NCI-H128 (cell line): ENCODE data around the gene PRKG2.

Source experiments
- DNase-seq: peaks from one replicate; lab custom pipeline; 2025; ENCODE audit not compliant: unreplicated experiment; lab: John Stamatoyannopoulos, UW

The PRKG2 gene

DNA sequence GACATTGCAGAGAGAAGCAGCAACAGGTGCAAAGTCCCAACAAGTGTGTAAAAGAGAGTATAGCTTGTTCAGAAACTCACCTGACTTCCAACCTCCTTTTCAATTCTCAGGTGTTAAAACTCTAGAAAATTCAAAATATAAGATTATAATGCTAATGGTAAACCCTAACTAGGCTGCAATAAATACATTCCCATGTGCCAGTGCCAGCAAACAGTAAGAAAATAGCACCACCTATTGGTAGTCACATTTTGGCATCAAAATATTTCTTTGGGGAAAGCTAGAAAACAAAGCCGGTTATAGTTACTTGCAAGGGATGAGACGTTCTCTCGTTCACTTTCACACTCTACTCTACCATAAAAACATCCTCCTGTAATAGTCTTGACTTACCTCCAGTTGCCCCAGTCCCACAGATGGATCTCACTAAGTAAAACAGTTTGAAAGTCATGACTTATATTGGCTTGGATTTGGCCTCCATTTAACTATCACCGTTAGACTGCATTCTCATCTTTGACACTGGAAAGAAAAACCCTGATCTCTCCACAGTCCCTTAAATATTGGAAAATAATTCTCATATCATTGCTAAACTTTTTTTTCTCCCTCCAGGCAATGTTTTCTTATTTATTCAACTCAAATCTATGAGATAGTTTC is 174.9 kb downstream of the PRKG2 start:
- no peak for DNase-seq

DNA sequence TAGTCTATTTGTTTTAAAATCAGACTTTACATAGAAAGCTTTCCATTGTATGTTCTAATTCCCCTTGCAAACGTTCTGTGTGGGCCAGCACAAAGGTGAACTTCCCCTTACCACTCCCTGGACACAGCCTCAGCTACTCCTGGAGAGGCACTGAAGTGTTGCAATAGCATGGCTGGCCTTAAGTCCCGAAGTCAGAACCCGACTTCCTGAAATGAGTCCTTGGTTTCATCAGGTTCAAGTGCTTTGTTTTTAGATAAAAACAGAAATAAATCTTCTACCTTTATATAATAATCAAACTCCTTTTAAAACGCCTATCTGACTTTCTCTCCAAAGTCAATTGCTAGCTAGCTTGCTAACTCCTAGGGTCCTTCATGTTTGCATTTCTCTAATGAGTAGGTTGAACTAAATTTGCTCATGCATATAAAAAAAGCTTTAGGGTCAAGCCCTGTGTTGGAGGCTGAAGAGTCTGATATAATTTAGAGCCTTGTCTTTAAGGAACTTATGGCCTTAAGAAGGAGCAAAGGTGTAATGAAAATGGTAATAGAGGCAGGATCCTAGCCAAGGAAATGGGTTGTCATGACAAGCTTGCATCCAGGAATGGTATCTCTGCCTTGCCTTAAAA is 175.6 kb downstream of the PRKG2 start:
- no peak for DNase-seq

DNA sequence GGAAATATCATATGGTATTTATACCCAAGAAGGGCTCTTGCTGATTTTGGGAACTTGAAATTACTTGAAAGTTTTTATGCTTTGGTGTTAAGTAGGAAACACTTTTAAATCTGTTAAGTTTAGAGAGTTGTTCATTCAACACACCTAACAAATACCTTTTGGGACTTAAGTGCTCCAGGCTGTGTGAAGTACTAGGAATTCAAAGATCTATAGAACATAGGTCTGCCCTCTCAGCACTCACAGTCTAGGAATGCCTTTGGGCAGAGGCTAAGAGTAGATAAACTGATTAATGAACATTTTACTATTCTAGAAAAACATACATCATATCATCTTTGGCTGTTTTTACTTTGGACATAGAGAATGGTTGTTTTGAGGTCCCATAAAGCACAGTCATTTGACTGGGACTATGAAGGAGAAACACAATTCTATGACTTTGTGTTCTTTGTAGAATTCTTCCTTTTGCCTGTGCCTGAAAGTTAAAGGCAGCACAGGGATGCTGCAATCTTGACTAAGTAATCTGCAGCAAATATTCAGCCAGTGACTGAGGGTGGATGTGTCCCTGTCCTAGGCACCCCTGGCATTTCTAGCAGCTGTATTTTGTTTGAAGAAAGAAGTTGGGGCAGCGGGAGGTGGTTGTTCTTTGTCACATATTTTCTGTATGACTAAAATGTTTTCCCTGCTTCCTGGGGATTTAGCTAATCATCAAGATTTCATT is 176.2 kb downstream of the PRKG2 start:
- no peak for DNase-seq
